Suprapubic skin (tissue), 4 donors: ENCODE measurements around the gene MVP.

Experiments
- CTCF ChIP-seq, 2 donors: fragments of 200-600 bp in 1 of 2; fragments of 450-650 bp in 1 of 2; sonication (generic) in 1 of 2; IDR thresholded peaks; one replicate each; pipeline ENCODE4 v1.5.1; 2016 to 2019; ENCODE audit warnings: antibody characterized with exemption in 2 of 2, mild to moderate bottlenecking in 1 of 2, moderate library complexity in 1 of 2
- POLR2A ChIP-seq, 2 donors: fragments of 450-650 bp; IDR thresholded peaks; one replicate each; pipeline ENCODE4 v1.6.1; 2017; ENCODE audit warnings: antibody characterized with exemption in 2 of 2, mild to moderate bottlenecking in 2 of 2, moderate library complexity in 2 of 2
- POLR2AphosphoS5 ChIP-seq, 3 donors: sonication (generic); formaldehyde crosslinking; IDR thresholded peaks; one replicate each; pipeline ENCODE4 v1.6.1; 2017; ENCODE audit warnings: antibody characterized with exemption in 3 of 3

- no peak for TF ChIP-seq CTCF (IDR thresholded peaks at IDR 0.05)
- TF ChIP-seq POLR2A (IDR thresholded peaks at IDR 0.05), result no peak
- no peak for TF ChIP-seq POLR2AphosphoS5 (IDR thresholded peaks at IDR 0.05)
Measured at GRCh38 chr16:29774730-29775129, 45.5 kb upstream of the MVP start.
